ENCODE measurements around the gene OPN4. TPM values are rescaled to one million over a fixed set of nuclear protein-coding genes. Genes with fewer than 3 reads are reported as not detected.

The OPN4 gene
- total RNA-seq, 3 donors from 2014 or later (not counting 1 experiment from before 2014, with no cell fraction given), result not detected

DNA sequence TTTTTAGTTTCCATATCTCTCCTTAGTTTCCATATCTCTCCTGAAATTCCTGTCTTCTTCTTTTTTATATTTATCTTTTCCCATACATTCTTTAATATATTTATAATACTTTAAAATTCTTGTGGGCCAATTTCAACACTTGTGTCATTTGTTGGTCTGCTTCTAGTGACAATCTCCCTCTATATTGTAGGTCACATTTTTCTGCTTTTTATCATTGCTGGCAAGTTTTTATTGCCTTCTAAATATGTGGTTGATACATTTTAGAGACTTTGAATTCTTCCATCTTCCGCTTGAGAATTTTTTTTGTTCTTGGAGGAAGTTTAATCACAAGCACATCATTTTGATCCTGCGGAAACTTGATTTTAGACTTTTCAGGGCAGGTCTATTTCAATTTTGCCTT lies 26.0 kb upstream of the OPN4 start:
- Histone ChIP-seq H3K27ac (ENCODE audit: low read length) (no peak overlapping the region), H3K4me1 (ENCODE audit: control insufficient read depth, insufficient read depth, low read length) (no peaks in the 10 kb centered on the region), H3K9me3 (ENCODE audit: control insufficient read depth, insufficient read depth, low read length) (no peaks in the 10 kb centered on the region), H3K4me3 (ENCODE audit: low read length) (no peak overlapping the region), H3K27me3 (ENCODE audit: control insufficient read depth, insufficient read depth, low read length) (peaks cover 14% of the 10 kb centered on the region), H3K36me3 (ENCODE audit: control insufficient read depth, insufficient read depth, low read length) (no peaks in the 10 kb centered on the region)
- Mint-ChIP-seq H3K4me1 (no peaks in the 10 kb centered on the region), H3K9me3 (no peaks in the 10 kb centered on the region), H3K36me3 (no peaks in the 10 kb centered on the region), H3K27me3 (ENCODE audit: low read depth in 2 of 2) (peaks cover 24 to 41% of the 10 kb centered on the region in 2 donors), H3K4me3 (no peak overlapping the region), H3K27ac (no peak overlapping the region)
- DNase-seq (no peak), ATAC-seq (no peak)
- 100% methylated on average over 2 of the region's 2 CpGs for WGBS (ENCODE audit: insufficient coverage)
- intact Hi-C loops (cut with micrococcal nuclease), result no loop called here
- no peak for TF ChIP-seq CTCF (IDR thresholded peaks at IDR 0.05)

DNA sequence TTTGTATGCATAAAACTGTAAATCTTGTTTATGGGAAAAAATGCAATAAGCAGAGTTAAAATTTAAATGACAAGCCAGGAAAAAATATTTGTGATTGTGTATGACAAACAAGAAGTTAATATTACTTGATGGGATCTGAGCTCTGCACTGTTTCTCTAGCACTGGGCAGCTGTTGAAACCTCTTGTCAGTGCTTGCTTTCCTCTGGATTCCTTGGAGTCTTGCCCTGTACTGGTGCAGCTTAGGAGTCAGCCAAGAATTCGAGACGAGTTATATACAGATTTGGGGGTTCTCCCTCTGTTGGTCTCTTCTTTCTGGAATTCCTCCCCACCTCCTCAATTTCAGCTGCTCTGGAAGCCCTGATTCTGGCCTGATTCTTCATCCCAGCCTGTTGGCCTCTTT lies 24.3 kb upstream of the OPN4 start:
- Histone ChIP-seq H3K36me3 (ENCODE audit: control insufficient read depth, insufficient read depth, low read length) (no peaks in the 10 kb centered on the region), H3K27ac (ENCODE audit: low read length) (no peak overlapping the region), H3K9me3 (ENCODE audit: control insufficient read depth, insufficient read depth, low read length) (no peaks in the 10 kb centered on the region), H3K4me3 (ENCODE audit: low read length) (no peak overlapping the region), H3K4me1 (ENCODE audit: control insufficient read depth, insufficient read depth, low read length) (no peaks in the 10 kb centered on the region), H3K27me3 (ENCODE audit: control insufficient read depth, insufficient read depth, low read length) (peaks cover 14% of the 10 kb centered on the region)
- H3K9me3 Mint-ChIP-seq, result no peaks in the 10 kb centered on the region
- 70% methylated on average over 2 of the region's 2 CpGs for WGBS (ENCODE audit: insufficient coverage)
- intact Hi-C loops (cut with micrococcal nuclease), result no loop called here
- no peaks in the 10 kb centered on the region for H3K36me3 Mint-ChIP-seq
- H3K4me1 Mint-ChIP-seq, result no peaks in the 10 kb centered on the region
- no peak overlapping the region for H3K27ac Mint-ChIP-seq
- no peak for TF ChIP-seq CTCF (IDR thresholded peaks at IDR 0.05)
- DNase-seq, result no peak
- H3K4me3 Mint-ChIP-seq, result no peak overlapping the region
- no peak for ATAC-seq
- peaks cover 40 to 54% of the 10 kb centered on the region in 2 donors for H3K27me3 Mint-ChIP-seq (ENCODE audit: low read depth in 2 of 2)

DNA sequence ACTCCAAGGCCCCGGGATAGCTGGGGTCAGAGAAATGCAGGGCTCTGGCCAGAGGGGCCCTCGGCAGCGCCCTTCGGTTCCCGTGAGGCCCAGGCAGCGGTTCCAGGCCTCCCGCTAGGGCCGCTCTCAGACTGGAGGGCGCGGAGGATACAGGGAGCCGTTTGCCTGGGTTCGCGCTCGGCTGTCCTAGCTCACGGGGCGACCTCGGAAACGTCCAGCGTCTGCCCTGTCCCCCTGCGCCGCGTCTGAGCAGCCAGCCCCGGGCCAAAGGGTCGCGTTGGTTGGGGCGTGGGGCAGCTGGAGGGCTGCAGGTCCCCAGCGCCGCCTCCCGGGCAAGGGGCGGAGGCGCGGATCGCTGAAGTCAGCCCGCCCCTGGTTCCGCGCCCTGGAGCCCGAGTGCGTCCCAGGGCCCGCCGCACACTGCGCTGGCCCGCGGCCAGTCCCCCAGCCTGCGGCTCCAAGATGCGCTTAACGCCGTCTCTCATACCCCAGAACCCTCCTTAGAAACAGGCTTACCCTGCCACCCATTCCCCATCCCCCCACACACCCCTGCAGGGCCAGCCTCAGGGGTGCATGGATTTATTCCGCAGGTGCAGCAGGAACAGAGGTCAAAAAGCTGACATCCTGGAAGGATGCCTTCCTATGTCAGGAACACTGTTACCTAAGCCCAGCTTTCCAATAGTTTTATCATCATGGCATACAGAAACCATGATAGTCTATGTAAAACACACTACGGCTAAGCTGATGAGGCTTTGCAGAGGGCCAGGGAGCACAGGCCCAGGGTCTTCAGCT lies 22.1 kb upstream of the OPN4 start:
- H3K4me1 ChIP-seq (ENCODE audit: control insufficient read depth, insufficient read depth, low read length), result no peaks in the 10 kb centered on the region
- Mint-ChIP-seq H3K36me3 (no peaks in the 10 kb centered on the region), H3K4me3 (no peak overlapping the region), H3K4me1 (no peaks in the 10 kb centered on the region), H3K27me3 (ENCODE audit: low read depth in 2 of 2) (peaks cover 36 to 46% of the 10 kb centered on the region in 2 donors), H3K9me3 (no peaks in the 10 kb centered on the region), H3K27ac (no peak overlapping the region)
- no peaks in the 10 kb centered on the region for H3K36me3 ChIP-seq (ENCODE audit: control insufficient read depth, insufficient read depth, low read length)
- TF ChIP-seq CTCF (IDR thresholded peaks at IDR 0.05), result no peak
- WGBS (ENCODE audit: insufficient coverage), result 7% methylated on average over 49 of the region's 49 CpGs
- peaks cover 14% of the 10 kb centered on the region for H3K27me3 ChIP-seq (ENCODE audit: control insufficient read depth, insufficient read depth, low read length)
- DNase-seq (no peak), ATAC-seq (no peak)
- intact Hi-C loops (cut with micrococcal nuclease), result no loop called here
- no peak overlapping the region for H3K4me3 ChIP-seq (ENCODE audit: low read length)
- H3K9me3 ChIP-seq (ENCODE audit: control insufficient read depth, insufficient read depth, low read length), result no peaks in the 10 kb centered on the region
- H3K27ac ChIP-seq (ENCODE audit: low read length), result no peak overlapping the region

DNA sequence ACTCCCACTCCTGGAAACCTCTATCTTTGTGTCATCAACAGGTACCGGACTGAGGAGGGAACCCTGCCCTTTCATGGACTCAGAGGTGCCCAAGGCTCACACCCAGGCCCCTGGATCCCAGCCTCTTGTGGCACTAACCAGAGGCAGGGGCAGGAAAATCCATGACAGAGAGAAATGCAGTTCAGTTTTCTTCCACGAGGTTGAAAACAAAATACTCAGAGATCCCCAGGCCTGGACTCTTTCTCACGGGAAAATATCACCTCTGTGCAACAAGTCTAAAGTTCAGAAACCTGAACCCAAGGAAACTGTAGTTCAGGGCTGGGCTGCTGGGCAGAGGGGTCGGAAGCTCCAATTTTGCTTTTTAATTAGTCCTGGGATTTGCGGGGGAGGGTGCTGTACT lies 21.4 kb upstream of the OPN4 start:
- H3K4me3 ChIP-seq (ENCODE audit: low read length), result no peak overlapping the region
- H3K4me1 ChIP-seq (ENCODE audit: control insufficient read depth, insufficient read depth, low read length), result no peaks in the 10 kb centered on the region
- Mint-ChIP-seq H3K36me3 (no peaks in the 10 kb centered on the region), H3K9me3 (no peaks in the 10 kb centered on the region), H3K27me3 (ENCODE audit: low read depth in 2 of 2) (peaks cover 36 to 38% of the 10 kb centered on the region in 2 donors), H3K27ac (no peak overlapping the region), H3K4me1 (no peaks in the 10 kb centered on the region), H3K4me3 (no peak overlapping the region)
- intact Hi-C loops (cut with micrococcal nuclease), result no loop called here
- DNase-seq (no peak), ATAC-seq (no peak)
- no peaks in the 10 kb centered on the region for H3K36me3 ChIP-seq (ENCODE audit: control insufficient read depth, insufficient read depth, low read length)
- H3K27ac ChIP-seq (ENCODE audit: low read length), result no peak overlapping the region
- H3K9me3 ChIP-seq (ENCODE audit: control insufficient read depth, insufficient read depth, low read length), result no peaks in the 10 kb centered on the region
- TF ChIP-seq CTCF (IDR thresholded peaks at IDR 0.05), result no peak
- 65% methylated on average over 5 of the region's 5 CpGs for WGBS (ENCODE audit: insufficient coverage)
- H3K27me3 ChIP-seq (ENCODE audit: control insufficient read depth, insufficient read depth, low read length), result peaks cover 12% of the 10 kb centered on the region
